Suprapubic skin (tissue), 4 donors: ENCODE results near the gene SEZ6L2. TPM values are rescaled to one million over a fixed set of nuclear protein-coding genes. Genes with fewer than 3 reads are reported as not detected.

Source experiments
- DNase-seq, 2 donors: peaks; one replicate each; pipeline ENCODE4 v3.0.0-alpha.2; 2019; ENCODE audit warnings: low spot score in 2 of 2
- H3K27ac ChIP-seq: fragments of 200-600 bp; sonication (generic); one replicate; pipeline ENCODE4 v1.5.1; 2019
- H3K27me3 ChIP-seq: fragments of 200-600 bp; sonication (generic); one replicate; pipeline ENCODE4 v1.5.1; 2019
- H3K36me3 ChIP-seq: fragments of 200-600 bp; sonication (generic); one replicate; pipeline ENCODE4 v1.5.1; 2019
- H3K4me1 ChIP-seq: fragments of 200-600 bp; sonication (generic); one replicate; pipeline ENCODE4 v1.5.1; 2019
- H3K4me3 ChIP-seq: fragments of 200-600 bp; sonication (generic); one replicate; pipeline ENCODE4 v1.5.1; 2019; ENCODE audit warnings: mild to moderate bottlenecking
- H3K9me3 ChIP-seq: fragments of 200-600 bp; sonication (generic); one replicate; pipeline ENCODE4 v1.5.1; 2019
- EP300 ChIP-seq: sonication (generic); formaldehyde crosslinking; IDR thresholded peaks from one replicate; pipeline ENCODE4 v1.6.1; 2017; ENCODE audit warnings: antibody characterized with exemption
- POLR2A ChIP-seq, 2 donors: fragments of 450-650 bp; IDR thresholded peaks; one replicate each; pipeline ENCODE4 v1.6.1; 2017; ENCODE audit warnings: antibody characterized with exemption in 2 of 2, mild to moderate bottlenecking in 2 of 2, moderate library complexity in 2 of 2
- POLR2AphosphoS5 ChIP-seq, 3 donors: sonication (generic); formaldehyde crosslinking; IDR thresholded peaks; one replicate each; pipeline ENCODE4 v1.6.1; 2017; ENCODE audit warnings: antibody characterized with exemption in 3 of 3
- WGBS: methylation state at CpG from one replicate; pipeline ENCODE4 v1.1.5; 2018; 5-methylcytosine and 5-hydroxymethylcytosine counted together
- total RNA-seq, 4 donors: library from RNA; depleted of rRNA; stranded (reverse); fragments of >200 nt; gene quantifications; one replicate each; pipeline ENCODE4 v1.1.0, GENCODE V29; 2016
- TF ChIP-seq, protein P1 (sequence below), 2 donors: fragments of 200-600 bp in 1 of 2; fragments of 450-650 bp in 1 of 2; sonication (generic) in 1 of 2; IDR thresholded peaks; one replicate each; pipeline ENCODE4 v1.5.1; 2016 to 2019; ENCODE audit warnings: antibody characterized with exemption in 2 of 2, mild to moderate bottlenecking in 1 of 2, moderate library complexity in 1 of 2

Gene SEZ6L2
- total RNA-seq, 4 donors from 2014 or later, result 0.98 to 2.9 (median 1.2) TPM

GRCh38 chr16:29864205-29864604 lies 35.1 kb downstream of the SEZ6L2 start:
- H3K27ac ChIP-seq, result no peak overlapping the region

GRCh38 chr16:29863669-29863984 lies 35.7 kb downstream of the SEZ6L2 start:
- peaks cover 25% of the 10 kb centered on the region for H3K36me3 ChIP-seq
- no peak overlapping the region for H3K27ac ChIP-seq
- TF ChIP-seq EP300, result no peak
- TF ChIP-seq POLR2A (IDR thresholded peaks at IDR 0.05), result no peak
- TF ChIP-seq POLR2AphosphoS5 (IDR thresholded peaks at IDR 0.05), result no peak
- TF ChIP-seq, protein P1, sequence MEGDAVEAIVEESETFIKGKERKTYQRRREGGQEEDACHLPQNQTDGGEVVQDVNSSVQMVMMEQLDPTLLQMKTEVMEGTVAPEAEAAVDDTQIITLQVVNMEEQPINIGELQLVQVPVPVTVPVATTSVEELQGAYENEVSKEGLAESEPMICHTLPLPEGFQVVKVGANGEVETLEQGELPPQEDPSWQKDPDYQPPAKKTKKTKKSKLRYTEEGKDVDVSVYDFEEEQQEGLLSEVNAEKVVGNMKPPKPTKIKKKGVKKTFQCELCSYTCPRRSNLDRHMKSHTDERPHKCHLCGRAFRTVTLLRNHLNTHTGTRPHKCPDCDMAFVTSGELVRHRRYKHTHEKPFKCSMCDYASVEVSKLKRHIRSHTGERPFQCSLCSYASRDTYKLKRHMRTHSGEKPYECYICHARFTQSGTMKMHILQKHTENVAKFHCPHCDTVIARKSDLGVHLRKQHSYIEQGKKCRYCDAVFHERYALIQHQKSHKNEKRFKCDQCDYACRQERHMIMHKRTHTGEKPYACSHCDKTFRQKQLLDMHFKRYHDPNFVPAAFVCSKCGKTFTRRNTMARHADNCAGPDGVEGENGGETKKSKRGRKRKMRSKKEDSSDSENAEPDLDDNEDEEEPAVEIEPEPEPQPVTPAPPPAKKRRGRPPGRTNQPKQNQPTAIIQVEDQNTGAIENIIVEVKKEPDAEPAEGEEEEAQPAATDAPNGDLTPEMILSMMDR (IDR thresholded peaks at IDR 0.05), result no peak
- 58% methylated on average over 10 of the region's 16 CpGs for WGBS
- H3K4me1 ChIP-seq, result peaks cover 22% of the 10 kb centered on the region
- DNase-seq, result no peak
- H3K4me3 ChIP-seq, result peak overlapping the region; percentile 90
- H3K27me3 ChIP-seq, result no peaks in the 10 kb centered on the region
- no peaks in the 10 kb centered on the region for H3K9me3 ChIP-seq

More at GRCh38 chr16:29864205-29864604, 35.1 kb downstream of the SEZ6L2 start:
- Histone ChIP-seq H3K4me1 (peaks cover 22% of the 10 kb centered on the region), H3K36me3 (peaks cover 19% of the 10 kb centered on the region), H3K27me3 (no peaks in the 10 kb centered on the region), H3K4me3 (no peak overlapping the region), H3K9me3 (no peaks in the 10 kb centered on the region)
- no peak for DNase-seq
- TF ChIP-seq POLR2AphosphoS5 (IDR thresholded peaks at IDR 0.05), result no peak
- TF ChIP-seq POLR2A (IDR thresholded peaks at IDR 0.05), result no peak
- TF ChIP-seq EP300, result no peak
- TF ChIP-seq, protein P1 (IDR thresholded peaks at IDR 0.05), result no peak
- 84% methylated on average over 7 of the region's 9 CpGs for WGBS

DNA sequence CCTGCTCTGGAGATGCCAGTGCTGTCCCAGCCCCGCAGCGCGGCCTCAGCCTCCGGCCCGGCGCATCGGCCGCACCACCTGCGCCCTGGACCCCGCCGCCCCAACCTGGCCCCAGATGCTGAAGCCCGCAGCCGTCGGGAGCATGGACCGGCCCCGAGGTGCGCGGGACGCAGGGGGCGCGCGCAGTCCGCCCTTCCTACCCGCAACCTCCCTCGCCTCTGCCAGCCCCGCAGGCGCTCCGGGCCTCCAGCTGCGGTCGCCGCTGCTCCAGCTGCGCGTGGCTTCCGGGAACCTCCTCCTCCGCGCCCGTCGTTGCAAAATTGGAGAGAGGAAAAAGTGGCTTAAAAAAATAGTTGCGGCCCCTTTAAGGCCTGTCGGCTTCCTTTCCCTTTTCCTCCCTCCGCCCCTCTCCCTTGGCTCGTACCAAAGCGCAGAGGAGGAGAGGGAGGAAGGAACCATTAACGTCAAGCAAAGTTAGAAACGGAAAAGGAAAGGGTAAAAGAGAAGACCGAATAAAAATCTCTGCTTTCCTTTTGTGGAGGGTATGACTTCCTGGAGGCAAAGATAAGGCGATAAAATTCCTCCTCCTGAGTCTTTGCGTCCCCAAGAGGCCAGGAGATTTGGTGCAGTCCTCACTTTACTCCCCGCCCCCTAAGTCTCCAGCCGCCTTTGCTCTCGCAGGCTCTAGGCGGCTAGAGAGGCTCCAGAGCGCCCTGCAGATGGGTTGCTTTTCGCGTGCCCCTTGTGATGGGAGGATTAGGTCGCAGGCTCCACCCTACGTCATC lies 36.3 kb downstream of the SEZ6L2 start, which contains the start of gene CDIPT:
CDIPT (minus strand) TSS at position 343 of the 785 bp plus-strand sequence. CDS start 369 bp downstream, outside the sequence.
- H3K4me1 ChIP-seq, result peaks cover 22% of the 10 kb centered on the region
- no peaks in the 10 kb centered on the region for H3K9me3 ChIP-seq
- no peaks in the 10 kb centered on the region for H3K27me3 ChIP-seq
- under 1% methylated on average over 36 of the region's 57 CpGs for WGBS
- peak within 1 kb of the TSS; percentile 90 for H3K4me3 ChIP-seq
- no peak for TF ChIP-seq POLR2A (IDR thresholded peaks at IDR 0.05)
- TF ChIP-seq, protein P1 (IDR thresholded peaks at IDR 0.05), result peak; percentile 52 to 56
- peak in 1 of 3 donors; percentile 43 for TF ChIP-seq POLR2AphosphoS5 (IDR thresholded peaks at IDR 0.05)
- TF ChIP-seq EP300, result no peak
- H3K27ac ChIP-seq, result peak within 1 kb of the TSS; percentile 90
- peaks cover 31% of the 10 kb centered on the region for H3K36me3 ChIP-seq
- peak; percentile 94 to 95 for DNase-seq

- WGBS, result 2% methylated on average over 14 of the region's 27 CpGs
Measured at GRCh38 chr16:29862383-29862883, 36.9 kb downstream of the SEZ6L2 start.

More at GRCh38 chr16:29862383-29862883, 36.9 kb downstream of the SEZ6L2 start:
- Histone ChIP-seq H3K9me3 (no peaks in the 10 kb centered on the region), H3K4me1 (peaks cover 22% of the 10 kb centered on the region), H3K27me3 (no peaks in the 10 kb centered on the region), H3K36me3 (peaks cover 31% of the 10 kb centered on the region), H3K27ac (peak overlapping the region; percentile 90), H3K4me3 (peak overlapping the region; percentile 90)
- no peak for DNase-seq
- no peak for TF ChIP-seq POLR2A (IDR thresholded peaks at IDR 0.05)
- TF ChIP-seq POLR2AphosphoS5 (IDR thresholded peaks at IDR 0.05), result no peak
- TF ChIP-seq, protein P1 (IDR thresholded peaks at IDR 0.05), result no peak
- no peak for TF ChIP-seq EP300
